NB4 (cell line): ENCODE results near the gene RFX4.

Experiments used
- DNase-seq: peaks from one replicate; pipeline ENCODE4 v3.0.0; 2010; ENCODE audit warnings: low read depth
- H3K4me3 ChIP-seq: one replicate; pipeline ENCODE4 v1.5.1; 2011; ENCODE audit warnings: mild to moderate bottlenecking, low read depth, low read length, moderate library complexity
- MAX ChIP-seq: IDR thresholded peaks from 2 replicates; pipeline ENCODE4 v1.6.1; 2011; ENCODE audit warnings: low read depth, low read length
- MYC ChIP-seq: IDR thresholded peaks from 2 replicates; pipeline ENCODE4 v1.6.1; 2011; ENCODE audit warnings: low read depth, low read length
- POLR2A ChIP-seq: IDR thresholded peaks from 2 replicates; pipeline ENCODE4 v1.6.1; 2011; ENCODE audit warnings: mild to moderate bottlenecking; ENCODE audit not compliant: insufficient read length; ENCODE audit errors: extremely low read depth
- TF ChIP-seq, protein P1 (sequence below): IDR thresholded peaks from one replicate; pipeline ENCODE4 v1.5.1; 2012; ENCODE audit warnings: low read depth, low read length

Gene RFX4

DNA sequence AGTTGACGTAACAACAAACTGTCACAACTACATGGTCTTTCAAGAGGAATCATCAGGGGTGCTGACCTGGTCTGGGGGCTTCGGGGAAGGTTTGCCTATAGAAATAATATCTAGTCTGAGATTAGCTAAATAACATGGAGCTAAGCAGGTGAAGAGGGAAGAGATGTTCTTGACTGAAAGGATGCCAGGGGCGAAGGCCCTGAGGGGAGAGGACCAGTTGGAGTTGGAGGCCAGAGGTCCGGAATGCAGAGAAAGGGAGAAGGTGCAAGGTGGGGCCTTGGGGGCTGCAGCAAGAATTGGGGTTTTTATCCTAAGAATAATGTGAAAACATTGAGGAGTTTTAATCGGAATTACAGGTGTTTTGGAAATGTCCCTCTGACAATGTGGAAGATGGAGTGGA, 123.2 kb downstream of the RFX4 start:
- no peak for TF ChIP-seq POLR2A
- H3K4me3 ChIP-seq = no peak overlapping the region
- no peak for DNase-seq

GRCh38 chr12:106709068-106709511, 126.3 kb downstream of the RFX4 start:
- no peak overlapping the region for H3K4me3 ChIP-seq
- no peak for DNase-seq
- TF ChIP-seq POLR2A = no peak
- TF ChIP-seq MYC = no peak
- no peak for TF ChIP-seq MAX
- TF ChIP-seq, protein P1, sequence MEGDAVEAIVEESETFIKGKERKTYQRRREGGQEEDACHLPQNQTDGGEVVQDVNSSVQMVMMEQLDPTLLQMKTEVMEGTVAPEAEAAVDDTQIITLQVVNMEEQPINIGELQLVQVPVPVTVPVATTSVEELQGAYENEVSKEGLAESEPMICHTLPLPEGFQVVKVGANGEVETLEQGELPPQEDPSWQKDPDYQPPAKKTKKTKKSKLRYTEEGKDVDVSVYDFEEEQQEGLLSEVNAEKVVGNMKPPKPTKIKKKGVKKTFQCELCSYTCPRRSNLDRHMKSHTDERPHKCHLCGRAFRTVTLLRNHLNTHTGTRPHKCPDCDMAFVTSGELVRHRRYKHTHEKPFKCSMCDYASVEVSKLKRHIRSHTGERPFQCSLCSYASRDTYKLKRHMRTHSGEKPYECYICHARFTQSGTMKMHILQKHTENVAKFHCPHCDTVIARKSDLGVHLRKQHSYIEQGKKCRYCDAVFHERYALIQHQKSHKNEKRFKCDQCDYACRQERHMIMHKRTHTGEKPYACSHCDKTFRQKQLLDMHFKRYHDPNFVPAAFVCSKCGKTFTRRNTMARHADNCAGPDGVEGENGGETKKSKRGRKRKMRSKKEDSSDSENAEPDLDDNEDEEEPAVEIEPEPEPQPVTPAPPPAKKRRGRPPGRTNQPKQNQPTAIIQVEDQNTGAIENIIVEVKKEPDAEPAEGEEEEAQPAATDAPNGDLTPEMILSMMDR = no peak

GRCh38 chr12:106710143-106710893, 127.5 kb downstream of the RFX4 start:
- no peak overlapping the region for H3K4me3 ChIP-seq
- TF ChIP-seq MAX = no peak
- TF ChIP-seq MYC = no peak
- TF ChIP-seq POLR2A = no peak
- TF ChIP-seq, protein P1 = no peak
- no peak for DNase-seq

DNA sequence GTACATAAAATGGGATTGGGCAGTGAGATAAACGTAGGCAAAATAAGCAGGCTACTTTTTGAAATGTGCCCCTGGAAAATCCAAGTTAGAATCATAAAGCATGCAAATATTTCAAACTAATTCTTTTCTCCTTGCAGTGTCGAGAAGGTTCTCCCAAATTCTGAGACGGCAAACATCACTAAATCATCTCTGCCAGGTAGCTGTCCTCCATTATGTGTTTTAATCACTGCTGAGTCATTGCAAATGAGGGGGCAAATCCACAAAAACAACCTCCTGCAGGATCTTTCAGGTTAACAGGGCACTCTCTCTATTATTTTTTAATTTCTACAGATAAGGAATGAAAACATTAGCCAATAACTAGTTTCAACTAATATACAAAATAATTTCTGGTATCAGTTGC, 128.5 kb downstream of the RFX4 start:
- no peak for DNase-seq
- no peak overlapping the region for H3K4me3 ChIP-seq
- TF ChIP-seq, protein P1 = no peak
- TF ChIP-seq MYC = no peak
- no peak for TF ChIP-seq POLR2A
- no peak for TF ChIP-seq MAX

- H3K4me3 ChIP-seq = no peak overlapping the region
- DNase-seq = no peak
- no peak for TF ChIP-seq POLR2A
- no peak for TF ChIP-seq MYC
- no peak for TF ChIP-seq MAX
These were observed 130.0 kb downstream of the RFX4 start for GRCh38 chr12:106712768-106713167.

GRCh38 chr12:106714926-106715325, 132.1 kb downstream of the RFX4 start:
- TF ChIP-seq, protein P1 = no peak
- no peak for TF ChIP-seq MYC
- TF ChIP-seq POLR2A = no peak
- no peak for TF ChIP-seq MAX
- no peak for DNase-seq
- H3K4me3 ChIP-seq = no peak overlapping the region
